Measurements from ENCODE around the gene NINJ2.

DNA sequence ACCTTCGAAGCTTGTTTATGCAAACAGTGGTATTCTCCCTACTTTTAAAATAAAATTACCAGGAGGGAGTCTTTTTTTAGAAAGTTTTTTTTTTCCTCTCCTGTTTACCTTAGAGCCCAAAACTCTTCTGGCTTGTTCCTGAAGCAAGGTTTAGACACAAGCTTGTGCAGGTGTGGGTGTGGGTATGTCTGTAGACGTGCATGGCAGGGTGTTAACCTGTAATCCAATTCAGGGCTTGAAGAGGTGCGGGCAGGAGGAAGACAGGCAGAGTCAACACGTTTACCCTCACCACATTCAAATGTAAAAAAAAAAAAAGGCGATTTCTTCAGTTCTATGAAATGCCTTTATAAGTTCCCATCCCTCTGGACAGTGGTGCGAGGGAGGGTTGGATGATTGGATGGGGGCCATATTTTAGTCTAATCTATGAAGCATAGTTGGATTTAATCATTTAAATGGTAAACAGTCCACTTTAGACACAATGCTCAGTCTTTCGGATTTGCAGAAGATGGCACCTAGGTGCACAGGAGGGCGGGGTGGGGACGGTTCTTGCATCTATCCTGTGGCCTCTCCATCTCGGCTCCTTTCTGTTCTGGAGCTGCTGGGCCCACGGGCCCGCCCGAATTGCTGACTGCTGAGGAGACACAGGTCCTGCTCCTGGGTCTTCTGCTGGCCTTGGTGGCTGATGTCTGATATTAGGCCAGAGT, 982 bp upstream of the NINJ2 start:
- TF ChIP-seq, protein P1, sequence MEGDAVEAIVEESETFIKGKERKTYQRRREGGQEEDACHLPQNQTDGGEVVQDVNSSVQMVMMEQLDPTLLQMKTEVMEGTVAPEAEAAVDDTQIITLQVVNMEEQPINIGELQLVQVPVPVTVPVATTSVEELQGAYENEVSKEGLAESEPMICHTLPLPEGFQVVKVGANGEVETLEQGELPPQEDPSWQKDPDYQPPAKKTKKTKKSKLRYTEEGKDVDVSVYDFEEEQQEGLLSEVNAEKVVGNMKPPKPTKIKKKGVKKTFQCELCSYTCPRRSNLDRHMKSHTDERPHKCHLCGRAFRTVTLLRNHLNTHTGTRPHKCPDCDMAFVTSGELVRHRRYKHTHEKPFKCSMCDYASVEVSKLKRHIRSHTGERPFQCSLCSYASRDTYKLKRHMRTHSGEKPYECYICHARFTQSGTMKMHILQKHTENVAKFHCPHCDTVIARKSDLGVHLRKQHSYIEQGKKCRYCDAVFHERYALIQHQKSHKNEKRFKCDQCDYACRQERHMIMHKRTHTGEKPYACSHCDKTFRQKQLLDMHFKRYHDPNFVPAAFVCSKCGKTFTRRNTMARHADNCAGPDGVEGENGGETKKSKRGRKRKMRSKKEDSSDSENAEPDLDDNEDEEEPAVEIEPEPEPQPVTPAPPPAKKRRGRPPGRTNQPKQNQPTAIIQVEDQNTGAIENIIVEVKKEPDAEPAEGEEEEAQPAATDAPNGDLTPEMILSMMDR (IDR thresholded peaks at IDR 0.05; ENCODE audit: low read depth, low read length) = no peak
- no peak for TF ChIP-seq EZH2phosphoT487 (IDR thresholded peaks at IDR 0.05; ENCODE audit: low read depth)

Measured in OCI-LY3 (cell line).